ENCODE results near the gene DELE1.

Gene DELE1

DNA sequence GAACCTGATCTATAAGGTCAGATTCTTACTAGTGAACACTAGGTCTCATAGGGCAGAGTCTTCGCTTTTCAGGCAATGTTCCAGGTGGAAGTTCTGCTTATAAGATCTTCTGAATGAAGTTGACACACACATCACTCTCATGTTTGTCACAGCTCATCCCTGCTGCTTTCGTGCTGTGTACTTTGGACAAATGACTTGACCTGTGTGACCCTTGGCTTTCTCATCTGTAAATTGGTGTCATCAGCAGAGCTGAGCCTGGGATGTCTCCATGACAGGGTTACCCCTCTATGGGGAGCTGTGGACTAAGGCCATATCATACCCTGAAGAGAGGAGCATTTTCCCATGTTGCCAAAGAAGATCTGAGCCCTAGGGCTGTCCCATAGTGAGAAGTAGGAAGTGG is 2.8 kb downstream of the DELE1 start:
- DNase-seq (ENCODE audit: low spot score), result no peak

DNA sequence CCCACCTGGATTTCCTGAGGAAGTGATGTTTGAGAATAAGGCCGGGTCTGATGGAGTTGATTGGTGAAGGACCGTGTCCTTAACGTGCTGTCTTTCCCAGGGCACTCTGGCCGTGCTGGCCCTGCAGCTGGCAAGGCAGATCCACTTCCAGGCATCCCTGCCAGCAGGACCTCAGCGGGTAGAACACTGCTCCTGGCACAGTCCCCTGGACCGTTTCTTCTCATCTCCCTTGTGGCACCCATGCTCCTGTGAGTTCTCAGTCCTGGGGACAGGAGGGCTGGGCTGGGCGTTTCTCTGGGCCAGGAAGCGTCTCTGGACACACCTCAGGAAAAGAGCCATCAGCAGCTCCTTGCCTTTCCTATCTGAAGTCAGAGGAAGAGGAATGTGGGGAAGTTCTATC is 4.4 kb downstream of the DELE1 start:
- no peak for DNase-seq (ENCODE audit: low spot score)

DNA sequence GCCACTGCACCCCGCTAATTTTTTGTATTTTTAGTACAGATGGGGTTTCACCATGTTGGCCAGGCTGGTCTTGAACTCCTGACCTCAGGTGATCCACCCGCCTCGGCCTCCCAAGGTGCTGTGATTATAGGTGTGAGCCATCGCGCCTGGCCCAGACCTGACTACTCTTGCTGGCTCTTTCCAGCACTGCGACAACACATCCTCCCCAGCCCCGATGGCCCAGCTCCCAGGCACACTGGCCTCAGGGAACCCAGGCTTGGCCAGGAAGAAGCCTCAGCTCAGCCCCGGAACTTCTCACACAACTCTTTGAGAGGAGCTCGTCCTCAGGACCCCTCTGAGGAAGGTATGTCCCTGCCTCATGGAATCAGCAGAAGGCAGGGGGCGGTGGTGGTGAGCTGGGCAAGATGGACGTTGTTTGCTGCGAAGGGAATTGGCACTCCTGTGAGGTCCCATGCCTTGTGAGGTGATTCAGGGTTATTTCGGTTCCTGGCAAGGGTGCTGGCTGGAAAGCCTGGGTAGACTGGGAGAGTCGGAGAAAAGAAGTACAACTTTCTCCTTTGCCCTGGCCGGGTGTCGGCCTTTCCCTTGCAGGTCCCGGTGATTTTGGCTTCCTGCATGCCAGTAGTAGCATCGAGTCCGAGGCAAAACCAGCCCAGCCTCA is 5.9 kb downstream of the DELE1 start:
- no peak for DNase-seq (ENCODE audit: low spot score)

GRCh38 chr5:141931694-141932093 is 8.0 kb downstream of the DELE1 start:
- DNase-seq (ENCODE audit: low spot score), result no peak

GRCh38 chr5:141933151-141933550 is 9.5 kb downstream of the DELE1 start:
- no peak for DNase-seq (ENCODE audit: low spot score)

GRCh38 chr5:141934099-141934844 is 10.6 kb downstream of the DELE1 start:
- DNase-seq (ENCODE audit: low spot score), result no peak

DNA sequence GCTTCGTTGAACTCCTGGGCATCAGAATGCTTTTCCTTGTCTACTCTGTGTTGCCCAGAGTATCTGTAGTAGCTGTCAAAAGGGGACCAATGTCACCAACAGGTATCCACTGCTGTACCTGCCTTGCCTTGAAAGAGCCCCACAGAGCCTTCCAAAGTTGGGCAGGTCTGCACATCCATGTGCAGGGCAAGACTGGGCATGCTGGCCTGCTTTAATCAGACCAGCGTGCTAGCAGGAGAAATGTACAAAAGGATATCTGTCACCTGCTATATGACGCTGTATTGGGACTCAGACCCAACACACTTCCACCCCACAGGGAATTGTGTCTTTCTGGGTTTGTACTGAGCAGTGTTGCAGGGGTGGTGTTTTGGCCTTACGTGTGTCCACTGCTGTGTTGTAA is 11.9 kb downstream of the DELE1 start:
- DNase-seq (ENCODE audit: low spot score), result no peak

- no peak for DNase-seq (ENCODE audit: low spot score)
These were observed 17.1 kb downstream of the DELE1 start for GRCh38 chr5:141940695-141941271.

GRCh38 chr5:141941307-141941706 is 17.6 kb downstream of the DELE1 start:
- DNase-seq (ENCODE audit: low spot score), result no peak

GRCh38 chr5:141941779-141942178 is 18.1 kb downstream of the DELE1 start:
- DNase-seq (ENCODE audit: low spot score), result no peak

GRCh38 chr5:141942185-141942857 is 18.6 kb downstream of the DELE1 start:
- DNase-seq (ENCODE audit: low spot score), result no peak

- DNase-seq (ENCODE audit: low spot score), result no peak
These were observed 20.4 kb downstream of the DELE1 start for GRCh38 chr5:141944076-141944475.

DNA sequence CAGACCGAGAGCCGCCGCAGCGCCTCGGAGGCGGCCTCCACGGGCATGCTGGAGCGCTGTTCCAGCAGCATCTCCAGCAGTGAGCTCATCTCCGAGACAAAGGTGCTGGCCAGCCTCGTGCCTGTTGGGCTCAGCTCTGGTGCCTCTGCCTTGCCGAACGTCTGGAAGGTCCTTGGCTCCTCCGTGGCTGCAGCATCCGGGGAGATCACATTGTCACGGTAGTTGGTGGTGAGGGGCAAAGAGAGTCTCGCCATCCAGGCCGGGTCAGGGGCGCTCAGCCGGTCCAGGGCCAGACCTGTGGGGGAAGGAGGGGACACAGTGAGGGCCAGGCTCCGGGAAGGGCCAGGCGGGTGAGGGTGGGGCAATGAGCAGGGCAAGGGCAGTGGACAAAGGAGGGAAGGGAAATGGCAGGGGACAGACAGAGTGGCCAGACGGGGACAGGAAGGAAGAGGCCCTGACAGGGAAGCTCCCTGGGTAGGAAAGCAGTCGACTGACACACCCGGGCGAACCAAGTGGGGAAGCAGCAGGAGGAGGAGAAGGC is 21.9 kb downstream of the DELE1 start:
- DNase-seq (ENCODE audit: low spot score), result no peak

DNA sequence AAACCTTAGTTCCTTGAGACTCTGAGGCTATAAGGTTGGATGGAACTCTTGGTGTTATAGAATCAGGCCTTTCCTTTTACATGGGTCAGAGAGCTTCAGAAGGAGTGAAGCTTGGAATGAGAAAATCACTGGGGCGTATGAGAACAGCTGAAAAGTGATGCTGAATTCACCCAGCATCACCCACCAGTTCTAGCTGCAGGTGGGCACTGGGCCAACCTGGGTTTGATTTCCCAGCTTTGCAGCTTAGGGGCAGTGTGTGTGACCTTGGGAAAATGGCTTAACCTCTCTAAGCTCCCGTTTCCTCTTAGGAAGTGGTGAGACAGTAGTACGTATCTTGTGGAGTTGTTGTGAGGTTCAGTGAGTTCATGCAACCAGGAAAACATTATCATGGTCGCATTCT is 23.6 kb downstream of the DELE1 start:
- DNase-seq (ENCODE audit: low spot score), result no peak

DNA sequence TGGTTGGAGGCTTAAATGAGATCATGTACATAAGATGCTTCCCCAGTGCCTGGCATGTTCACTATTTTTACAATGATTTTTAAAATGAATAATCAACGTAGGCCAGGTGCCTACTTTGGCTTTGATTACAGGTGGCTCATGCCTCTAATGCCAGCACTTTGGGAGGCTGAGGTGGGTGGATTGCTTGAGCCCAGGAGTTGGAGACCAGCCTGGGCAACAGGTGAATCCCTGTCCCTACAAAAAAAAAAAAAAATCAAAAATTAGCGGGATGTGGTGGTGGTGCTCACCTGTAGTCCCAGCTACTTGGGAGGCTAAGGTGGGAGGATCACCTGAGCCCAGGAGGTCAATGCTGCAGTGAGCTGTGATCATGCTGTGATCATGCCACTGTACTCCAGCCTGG is 25.1 kb downstream of the DELE1 start:
- DNase-seq (ENCODE audit: low spot score), result no peak

DNA sequence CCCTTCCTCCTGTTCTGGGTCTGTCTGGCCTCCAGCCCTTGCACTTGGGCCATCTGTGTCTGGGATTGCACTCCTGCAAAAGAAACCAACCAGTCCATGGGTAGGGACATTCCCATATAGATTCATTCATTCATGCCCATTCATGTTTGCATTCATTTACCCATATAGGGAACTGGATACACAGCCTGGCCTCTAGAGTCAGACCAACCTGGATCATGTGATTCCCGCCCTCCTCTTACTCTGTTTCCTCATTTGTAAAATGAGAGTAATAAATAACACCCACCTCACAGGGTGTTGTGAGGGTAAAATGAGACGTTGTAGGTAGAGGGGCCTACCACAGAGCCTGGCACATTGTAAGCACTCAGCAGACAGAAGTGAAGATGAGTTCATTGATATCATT is 25.8 kb downstream of the DELE1 start:
- DNase-seq (ENCODE audit: low spot score), result no peak

- no peak for DNase-seq (ENCODE audit: low spot score)
These were observed 26.7 kb downstream of the DELE1 start for GRCh38 chr5:141950207-141951005.

DNA sequence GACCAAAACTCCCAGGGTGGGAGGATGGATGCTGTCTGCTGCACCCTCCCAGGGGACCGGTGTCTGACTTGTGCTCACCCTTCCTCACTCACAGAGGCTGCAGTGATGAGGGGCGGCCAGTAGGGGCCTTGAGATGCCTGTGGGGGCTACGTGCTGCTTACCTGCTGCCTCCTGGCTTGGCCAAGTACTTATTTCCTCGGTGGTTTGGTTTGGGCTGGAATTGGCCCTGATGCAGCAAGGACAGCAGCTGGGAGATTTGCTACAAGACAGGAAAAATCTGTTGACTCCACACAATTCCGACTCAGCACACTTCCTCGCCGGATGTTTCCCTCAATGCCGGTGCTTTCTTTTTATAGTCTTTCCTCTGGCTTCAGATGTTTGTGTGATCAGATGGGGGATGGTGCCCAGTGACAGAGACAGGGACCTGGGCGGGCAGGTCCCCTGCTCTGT is 27.7 kb downstream of the DELE1 start:
- peak; percentile 80 for DNase-seq (ENCODE audit: low spot score)

DNA sequence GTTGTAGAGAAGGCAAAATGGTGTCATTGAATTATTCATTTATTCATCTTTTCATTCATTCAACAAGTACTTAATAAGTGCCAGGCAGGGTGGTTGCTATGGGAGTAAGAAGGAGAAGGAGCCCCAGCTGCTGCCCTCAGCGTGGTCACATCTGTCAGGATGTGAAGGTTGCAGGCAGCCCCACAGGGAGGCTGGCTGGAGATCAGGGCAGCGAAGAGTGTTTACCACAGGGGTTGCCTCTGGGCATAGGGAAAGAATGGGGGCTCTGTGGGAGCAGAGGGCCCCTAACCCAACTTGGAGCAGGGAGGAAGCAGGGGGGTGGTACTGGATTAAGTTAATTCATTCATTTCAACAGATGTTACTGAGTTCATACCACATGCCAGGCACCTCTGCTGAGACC is 28.3 kb downstream of the DELE1 start:
- DNase-seq (ENCODE audit: low spot score), result no peak

- DNase-seq (ENCODE audit: low spot score), result peak; percentile 18
These were observed 30.5 kb downstream of the DELE1 start for GRCh38 chr5:141954194-141954593.

DNA sequence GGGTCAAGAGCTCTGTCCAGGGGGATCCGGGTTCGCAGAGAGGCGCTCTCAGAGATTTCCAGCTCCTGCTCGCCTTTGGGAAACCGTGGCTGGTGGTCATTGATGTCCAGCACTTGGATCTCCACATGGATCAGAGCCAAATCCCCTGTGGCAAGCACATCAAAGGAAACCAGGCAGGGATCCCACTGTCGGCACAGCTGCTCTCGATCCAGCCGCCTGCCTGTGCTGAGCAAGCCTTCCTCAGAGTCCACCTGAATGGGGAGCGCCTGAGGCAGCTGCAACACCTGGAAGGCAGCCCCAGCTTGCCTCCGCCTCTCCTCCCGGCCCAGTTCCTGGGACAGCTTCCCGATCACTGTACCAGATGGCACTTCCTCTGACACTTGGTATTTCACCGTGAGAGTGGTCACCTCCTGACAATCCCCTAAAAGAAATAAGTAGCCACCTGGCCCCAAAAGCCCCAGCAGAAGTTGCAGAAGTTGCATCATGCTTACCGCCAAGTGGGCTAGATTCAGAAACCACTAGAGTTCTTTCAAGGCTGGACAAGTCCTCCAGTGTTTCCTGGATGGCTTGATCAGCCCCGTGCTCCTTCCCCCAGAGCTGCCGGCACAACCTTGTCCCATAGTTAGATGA is 33.8 kb downstream of the DELE1 start:
- DNase-seq (ENCODE audit: low spot score), result no peak

Data from germinal center (tissue), 1 donor.